Bone marrow (tissue), 2 donors: ENCODE data around the gene HPSE2.
A peak's percentile ranks its signal among the peaks of the same experiment; 100 is the strongest.

Experiments used
- DNase-seq, 2 donors: peaks; one replicate each; lab custom pipeline; 2025; lab: John Stamatoyannopoulos, UW

HPSE2 gene

DNA sequence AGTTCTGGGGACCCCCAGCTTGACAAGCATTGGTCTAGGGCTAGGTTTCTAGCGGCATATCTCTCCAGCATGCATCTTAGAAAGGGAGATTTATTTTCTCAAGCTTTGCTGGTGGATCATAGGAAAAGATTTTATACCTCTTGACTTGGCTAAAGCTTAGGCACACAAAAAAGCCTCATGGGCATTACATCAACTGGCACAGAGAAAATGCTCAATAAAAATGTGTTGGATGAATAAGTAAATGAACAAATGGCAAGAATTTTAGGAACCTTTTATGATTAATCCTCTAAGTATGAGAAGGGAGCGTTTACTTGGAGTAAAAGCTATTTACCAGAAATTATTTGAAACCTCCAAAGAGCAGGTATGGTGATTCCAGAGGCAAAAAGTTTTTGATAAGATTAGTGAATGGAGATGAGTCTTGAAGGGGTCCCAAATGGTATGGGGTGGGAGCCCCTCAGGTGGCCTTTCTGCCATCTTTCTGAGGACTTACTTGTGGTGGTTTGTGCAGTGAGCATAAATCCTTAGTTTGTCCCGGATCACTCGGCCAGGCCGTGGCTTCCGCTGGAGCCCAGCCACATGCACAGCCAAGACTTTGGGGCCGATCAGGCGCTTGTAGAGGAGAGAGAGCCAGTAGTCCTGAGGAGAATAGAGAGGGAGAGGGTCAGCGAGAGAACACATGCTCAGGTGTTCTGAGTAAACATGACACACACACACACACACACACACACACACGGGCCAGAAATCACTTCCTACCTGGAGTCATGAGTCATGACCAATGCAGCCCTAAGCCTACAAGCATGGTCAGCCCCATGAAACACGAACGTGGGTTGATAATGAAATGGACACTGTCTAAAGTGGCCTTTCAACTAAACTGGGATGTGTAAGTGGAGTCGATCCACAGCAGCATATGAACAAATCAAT is 745.8 kb downstream of the HPSE2 start:
- no peak for DNase-seq

DNA sequence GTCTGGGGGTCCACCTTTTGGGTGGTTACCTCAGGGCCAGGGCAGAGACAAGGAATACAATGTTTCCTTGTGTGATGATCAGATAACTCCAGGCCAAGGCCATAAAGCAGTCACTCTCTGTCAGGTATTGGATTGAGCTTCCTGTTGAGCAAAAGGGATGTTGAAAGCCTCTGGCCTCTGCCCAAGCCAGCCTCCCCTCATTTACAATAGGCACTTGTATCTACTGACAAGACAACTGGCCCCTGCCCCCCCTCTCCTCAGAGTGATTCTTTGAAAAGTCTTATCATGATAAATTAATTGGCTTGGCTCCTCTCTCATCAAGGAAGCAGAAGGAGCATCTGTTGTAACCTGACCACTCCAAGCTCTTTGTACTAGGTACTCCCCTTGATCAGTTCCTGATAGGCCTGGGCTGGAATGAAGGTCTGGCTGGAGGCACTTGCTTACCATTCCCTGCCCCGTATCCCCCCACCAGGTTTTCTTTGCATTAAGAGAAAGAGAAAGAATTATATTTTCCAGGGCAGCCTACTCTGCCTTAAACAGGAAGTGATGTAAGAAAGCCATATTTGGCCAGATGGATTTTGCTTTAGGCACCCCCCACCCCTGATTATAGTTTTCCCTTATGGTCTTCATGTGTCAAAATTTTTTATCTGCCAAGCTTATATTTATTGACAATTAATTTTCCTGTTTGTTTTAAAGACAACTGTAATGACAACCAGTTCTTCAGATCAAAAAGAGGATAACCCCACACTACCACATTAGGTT is 746.8 kb downstream of the HPSE2 start:
- no peak for DNase-seq

DNA sequence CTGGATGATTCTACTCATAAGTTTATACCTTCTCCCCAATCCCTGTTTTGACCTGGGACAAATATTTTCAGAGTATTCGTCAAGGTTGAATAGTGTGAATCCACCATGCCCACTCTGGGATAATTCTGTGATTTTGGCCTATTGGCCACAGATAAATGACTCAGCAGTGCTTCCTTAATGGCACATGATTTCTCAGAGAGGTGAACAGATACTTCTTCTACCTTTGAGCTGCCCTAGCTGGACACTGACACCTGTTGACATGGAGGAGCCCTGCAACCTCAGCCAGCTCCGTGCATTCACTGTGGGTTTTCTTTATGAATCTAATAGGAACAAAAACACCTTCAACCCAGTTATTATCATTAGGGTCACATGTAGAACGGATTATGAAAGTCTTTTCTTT is 748.0 kb downstream of the HPSE2 start:
- DNase-seq, result no peak

DNA sequence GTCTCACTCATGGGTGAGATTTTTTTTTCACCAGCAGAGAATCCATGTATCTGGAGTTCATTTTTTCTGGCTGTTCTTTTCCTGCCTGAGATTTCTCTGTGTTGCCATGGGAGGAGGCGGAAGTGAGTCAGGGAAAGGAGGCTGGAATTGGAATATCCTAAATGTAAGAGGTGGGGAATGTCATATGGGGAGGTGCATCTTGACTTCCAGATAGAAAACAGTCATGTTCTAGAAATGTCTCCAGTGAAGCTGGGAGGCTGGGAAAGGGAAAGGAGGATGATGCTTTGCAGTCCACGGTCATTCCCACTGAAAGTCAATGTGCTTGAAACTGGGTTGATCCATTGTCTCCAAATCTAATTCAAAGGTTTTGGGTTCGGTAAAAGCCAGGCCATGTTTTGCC is 749.2 kb downstream of the HPSE2 start:
- DNase-seq, result no peak

DNA sequence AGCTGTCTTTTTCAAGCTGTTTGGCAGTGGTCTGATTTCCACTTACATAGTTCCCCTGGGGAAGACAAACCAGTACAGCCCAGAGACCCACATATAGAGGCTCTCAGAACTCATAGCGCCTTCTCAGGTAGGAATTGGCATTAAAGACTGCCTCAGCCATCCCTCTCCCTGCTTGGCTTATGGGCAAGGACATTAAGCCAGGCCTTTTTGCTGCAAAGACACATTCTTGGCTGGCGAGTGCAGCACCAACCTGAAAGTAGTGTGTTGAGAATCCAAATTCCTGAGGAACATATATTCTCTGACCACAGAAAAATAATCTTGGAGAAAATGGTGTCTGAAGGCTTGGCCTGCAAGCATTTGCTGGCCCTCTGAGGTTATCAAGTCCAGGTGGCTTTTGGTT is 749.7 kb downstream of the HPSE2 start:
- DNase-seq, result no peak

DNA sequence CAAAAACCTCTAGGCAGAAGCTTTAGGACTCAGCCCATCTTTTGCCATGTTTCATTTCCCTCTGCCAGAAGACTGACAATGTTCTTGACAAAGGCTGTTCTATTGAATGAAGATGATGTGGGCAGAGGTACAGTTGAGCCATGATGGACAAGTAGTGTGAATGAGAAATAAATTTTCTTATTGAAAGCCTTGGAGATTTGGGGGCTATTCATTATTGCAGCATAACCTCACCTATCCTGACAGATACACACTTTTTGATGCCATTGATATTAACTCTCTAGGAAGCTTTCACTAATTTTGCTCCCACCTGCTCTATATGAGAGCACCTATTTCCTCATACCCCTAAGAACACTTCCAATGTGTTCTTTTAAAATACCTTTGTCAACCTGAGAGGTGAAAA is 752.0 kb downstream of the HPSE2 start:
- DNase-seq, result no peak

DNA sequence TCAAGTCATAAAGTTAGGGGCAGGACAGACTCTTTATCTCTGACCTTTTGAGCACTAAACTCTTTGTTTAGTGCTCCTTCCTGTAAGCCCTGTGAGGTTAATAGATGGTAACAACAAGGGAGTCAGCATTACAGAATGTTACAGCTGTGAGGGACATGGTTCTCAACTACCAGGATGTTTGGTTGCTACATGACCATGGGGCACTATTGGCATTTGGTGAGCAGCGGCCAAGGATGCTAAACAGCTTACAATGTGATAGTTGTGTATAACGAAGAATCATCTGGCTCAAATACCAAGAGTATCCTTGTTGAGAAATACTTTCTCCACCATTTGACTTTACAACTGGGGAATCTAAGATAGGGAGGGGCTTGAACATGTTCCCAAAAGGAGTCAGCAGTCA is 753.6 kb downstream of the HPSE2 start:
- DNase-seq, result no peak

DNA sequence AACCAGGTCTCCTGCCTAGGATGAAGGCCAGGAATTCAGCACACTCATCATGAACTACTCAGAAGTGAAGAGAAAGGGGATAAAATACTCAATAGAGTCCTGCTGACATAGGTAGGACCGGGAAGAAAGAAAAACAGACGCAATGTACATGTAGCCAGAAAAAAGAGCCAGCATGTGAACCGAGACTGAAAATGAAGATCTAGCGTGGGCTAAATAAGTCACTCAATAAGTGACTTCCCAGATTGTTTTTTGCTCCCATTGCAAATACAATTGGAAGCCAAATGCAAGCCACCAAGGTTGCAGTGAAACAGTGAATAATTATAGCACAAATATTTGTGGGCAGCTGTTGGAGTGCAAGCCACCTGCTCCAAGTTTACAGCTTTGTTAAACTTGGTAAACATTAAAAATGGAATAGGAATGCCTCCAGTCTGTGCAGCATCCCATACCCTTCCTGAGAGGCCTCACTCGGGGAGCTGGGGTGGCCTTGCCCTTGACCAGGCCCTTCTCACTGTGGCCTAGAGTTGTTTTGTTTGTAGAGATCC is 754.2 kb downstream of the HPSE2 start:
- no peak for DNase-seq

DNA sequence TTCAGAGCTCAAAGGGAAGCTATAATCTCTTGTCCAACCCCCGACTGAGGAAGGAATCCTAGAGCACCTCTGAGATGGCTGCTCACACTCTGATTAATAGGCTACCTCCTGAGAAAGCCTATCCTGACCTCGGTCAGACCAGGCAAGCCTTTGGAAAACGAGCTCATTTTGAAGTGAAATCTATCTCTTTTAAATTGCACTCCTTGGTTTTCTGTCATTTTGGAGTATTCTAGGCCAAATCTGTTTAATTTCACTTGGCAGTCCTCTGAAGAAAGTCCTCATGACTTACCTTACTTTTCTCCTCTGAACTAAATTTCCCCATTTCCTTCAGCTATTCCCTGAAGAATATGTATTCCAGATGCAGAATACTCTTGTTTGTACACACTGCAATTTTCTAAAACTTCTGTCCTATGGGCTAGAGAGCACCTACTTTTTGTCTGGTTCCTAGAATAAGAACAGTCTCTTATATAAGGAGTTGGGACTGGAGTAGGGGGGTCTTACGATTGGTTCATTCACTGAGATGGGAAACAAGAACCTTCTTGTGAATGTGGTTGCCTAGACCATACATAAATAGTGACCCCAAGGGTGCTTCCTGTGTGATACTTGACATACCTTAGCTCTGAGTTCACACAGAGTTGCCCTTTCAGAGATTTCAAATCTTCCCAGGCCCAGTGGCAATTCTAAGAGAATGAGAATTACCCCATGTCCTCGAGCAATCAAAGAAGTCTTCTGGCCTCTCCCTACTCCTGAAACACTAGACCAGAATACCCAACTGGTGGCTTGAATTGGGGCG is 757.0 kb downstream of the HPSE2 start:
- DNase-seq, result no peak

DNA sequence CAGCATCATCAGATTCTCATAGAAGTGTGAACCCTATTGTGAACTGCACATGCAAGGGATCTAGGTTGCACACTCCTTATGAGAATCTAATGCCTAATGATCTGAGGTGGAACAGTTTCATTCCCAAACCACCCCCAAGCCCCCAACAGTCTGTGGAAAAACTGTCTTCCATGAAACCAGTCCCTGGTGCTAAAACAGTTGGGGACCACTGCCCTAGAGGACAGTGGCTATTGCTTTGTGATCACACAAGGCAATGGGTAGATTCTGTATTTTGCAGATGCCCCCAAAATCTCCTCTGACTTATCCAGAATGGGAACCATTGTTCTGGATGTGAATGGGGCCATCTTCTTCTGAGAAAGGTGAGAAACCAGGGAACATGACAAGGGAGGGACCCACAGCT is 757.8 kb downstream of the HPSE2 start:
- DNase-seq, result no peak

DNA sequence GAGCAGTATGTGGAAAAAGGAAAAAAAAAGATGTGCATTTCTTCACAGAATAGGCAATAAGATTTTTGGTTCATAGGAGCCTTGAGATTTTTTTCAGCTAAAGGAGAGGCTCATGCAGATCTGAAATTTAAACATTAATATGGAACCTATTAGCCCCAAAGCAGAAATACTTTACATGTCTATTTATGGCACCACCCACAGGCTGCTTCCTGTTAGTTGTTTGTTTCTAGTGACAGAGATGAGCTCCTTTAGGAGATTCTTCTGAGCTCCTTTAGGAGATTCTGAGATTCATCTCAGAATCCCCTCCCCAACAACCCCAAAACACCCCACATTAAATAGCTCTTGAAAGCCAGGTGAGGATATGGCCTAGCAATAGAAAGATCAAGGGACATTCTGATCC is 761.0 kb downstream of the HPSE2 start:
- no peak for DNase-seq

DNA sequence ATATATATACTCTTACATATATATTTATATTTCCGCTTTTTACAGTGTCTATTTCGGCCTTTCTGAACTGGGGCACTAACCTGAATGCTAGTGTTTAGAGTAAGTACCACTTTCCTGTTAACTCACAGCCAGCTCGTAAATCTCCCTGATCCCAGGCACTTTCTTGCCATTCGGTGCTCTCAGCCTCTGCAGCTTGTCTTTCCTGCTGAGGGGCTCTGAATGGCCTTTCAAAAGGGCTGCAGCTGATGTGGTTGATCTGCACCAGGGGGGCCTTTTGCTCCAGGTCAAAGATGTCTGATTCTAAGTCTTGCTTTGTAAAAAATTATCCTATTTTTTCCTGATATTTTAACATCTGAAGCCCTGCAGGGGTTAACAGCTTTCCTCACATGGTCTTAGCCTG is 763.5 kb downstream of the HPSE2 start:
- no peak for DNase-seq

DNA sequence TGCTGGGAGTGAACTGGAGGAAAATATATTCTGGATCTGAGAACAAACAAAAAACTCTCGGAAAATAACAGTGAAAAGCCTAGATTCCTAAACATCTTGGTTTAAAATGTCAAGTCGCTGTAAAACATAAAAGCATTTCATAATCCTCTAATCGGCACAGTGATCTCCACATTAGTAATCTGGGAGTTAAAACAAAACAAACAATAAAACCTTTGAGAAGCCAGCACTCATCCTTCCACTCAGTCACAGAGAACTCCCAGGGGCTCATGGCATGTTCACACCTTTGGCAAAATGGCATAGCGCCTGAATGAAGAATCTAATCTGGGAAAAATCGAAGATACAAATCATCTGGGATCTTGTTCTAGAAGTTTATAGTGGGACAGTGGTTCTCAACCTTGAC is 764.8 kb downstream of the HPSE2 start:
- no peak for DNase-seq

DNA sequence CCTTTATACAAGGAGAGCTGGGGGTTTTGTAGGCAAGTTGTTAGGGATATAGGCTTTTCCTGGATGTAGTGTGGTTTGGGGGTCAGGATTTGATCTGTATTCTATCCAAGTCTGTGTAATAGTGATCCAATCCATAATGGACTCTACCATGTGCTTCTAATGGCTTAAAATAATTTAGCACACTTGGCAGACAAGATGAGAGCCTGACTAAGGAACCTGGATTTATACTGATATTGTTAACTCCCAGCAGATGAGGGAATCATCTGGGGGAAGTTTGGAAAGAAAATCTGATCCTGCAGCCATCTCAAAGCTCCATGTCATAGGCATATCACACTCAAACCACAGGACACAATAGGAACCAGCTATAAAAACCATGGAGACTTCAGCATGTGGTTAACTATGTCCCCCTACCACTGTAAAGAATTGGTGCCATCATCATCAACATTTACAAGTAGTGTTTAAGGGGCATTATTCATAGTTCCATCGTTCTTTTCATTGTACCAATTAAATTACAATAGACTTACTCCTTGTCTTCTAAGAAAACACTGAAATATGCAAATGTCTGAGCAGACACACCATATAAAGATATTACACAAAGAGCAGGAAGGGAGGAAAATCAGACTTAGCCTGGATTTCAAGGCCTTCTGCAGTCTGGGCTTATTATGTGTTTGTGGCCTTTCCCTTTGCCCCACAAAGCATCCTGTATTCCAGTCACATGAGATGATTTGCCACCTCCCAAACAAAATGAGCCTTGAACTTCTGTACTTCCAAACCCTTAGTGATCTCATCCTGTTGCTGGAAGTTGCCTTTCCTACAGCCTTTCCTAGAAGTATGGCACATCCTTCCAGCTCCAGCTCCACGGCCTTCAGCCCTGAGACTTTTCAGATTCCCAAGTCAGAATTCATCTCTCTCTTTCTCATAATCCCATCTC is 766.4 kb downstream of the HPSE2 start:
- DNase-seq, result no peak

DNA sequence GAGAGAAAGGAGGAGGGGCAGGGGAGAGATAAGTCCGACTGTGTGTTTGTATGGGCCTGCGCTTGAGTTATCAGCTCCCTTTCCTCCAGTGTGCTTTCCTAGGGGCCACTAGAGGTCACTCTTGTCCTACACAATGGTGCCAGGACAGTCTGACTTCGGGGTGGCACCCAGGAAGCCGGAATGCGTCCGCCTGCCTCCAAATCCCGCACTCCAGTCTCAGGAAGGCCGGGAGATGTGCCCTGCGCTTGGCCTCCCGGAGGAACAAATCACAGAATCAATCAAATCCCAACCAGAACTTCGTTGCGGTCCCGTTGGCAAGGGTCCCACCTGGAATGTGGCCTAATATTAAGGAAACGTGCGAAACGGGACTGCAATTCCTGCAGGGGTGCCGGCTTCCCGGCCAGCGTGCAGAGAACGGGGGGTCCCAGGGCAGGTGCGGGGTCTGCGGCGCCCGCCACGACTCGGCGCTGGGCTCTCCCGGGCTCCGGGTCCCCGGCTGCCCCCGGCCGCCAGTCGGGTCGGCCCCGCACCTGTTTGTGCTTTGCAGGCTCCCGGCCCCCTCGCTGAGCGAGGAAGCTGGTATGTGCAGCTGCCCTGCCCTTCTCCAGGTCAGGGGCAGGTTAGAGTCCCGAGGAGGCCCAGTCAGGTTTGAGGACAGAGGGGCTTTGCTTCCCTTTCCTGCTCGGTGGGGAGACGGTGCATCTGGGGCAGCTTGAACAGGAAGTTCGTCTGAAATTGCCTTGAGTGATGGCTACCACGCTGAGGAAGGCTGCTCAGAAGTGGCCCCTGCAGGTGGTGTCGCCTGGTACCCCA is 767.9 kb downstream of the HPSE2 start:
- DNase-seq, result peak; percentile 33 to 51

DNA sequence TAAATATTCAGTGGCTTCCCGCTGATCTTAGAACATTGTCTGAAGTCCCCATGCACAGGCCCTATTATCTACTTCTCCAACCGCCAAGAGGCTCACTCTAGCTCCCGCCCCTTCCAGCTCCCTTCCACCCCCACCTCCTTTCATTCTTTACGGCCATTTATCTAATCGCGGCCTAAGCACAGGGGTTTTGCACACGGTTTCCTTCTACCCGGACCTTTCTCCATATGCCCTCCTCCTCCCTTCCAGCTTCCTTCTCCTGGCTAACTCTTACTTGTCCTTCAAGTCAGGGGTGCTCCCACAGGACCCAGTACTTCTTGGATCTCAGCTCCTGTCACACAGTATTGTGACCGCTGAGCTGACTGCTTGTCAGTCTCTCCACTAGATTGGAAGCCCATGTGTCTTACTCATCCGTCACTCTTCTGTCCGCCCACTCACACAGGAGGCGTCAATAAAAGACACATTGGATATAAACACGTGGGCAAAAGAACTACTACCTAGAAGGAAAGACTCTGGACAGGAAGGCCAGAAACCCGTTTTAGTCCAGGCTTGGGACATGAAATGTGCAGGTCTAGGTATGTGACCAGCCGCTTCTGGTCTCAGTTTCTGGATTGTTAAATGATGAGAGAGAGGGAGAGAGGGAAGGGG is 768.7 kb downstream of the HPSE2 start:
- no peak for DNase-seq

DNA sequence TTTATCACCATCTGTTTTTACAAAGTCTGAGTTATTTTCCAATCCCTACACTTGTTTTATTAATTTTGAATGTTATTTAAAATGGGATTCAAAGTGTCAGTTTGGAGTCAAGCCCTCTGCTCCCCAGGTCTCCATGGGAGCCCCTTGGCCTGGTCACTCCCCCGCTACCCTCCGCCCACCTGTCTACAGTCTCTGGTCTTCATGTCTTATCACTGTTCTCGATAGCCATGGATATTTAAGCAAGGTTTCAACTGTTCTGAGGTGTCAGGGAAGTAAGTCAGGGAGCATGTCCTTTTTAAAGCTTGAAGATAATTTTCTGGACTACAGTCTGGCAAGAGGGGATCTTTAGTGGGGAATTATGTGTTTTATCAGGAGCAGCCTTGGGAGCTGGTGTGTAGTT is 769.8 kb downstream of the HPSE2 start:
- DNase-seq, result no peak

DNA sequence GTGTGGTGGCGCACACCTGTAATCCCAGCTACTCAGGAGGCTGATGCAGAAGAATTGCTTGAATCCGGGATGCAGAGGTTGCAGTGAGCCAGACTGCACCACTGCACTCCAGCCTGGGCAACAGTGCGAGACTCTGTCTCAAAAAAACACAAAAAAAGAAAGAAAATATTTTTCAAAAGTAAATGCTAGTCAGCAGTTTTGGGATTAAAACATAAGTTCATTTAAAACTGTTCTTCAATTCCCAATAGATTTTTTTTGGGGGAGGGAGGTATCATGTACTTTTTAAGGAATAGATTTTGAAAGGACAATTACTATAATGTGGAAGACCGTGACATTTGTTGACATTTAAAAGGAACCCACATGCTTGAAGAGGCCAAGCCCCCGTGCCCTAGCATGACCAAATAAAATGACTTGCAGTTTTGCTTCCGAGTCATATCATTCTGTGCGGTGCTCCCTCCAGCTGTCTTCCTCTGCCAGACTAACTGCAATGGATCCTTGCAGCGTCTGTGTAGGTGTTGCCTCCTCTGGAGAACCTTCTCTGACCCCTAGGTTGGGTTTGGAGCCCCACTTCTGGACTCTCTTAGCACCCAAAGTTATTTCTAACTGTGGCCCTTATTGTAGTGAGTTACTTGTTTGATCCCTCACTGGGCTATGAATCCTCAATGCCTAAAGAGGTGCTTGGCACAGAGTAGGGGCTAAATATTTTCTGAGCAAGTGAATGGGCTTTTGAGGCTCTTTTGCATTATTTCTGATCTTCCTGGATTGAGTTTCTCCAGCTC is 771.5 kb downstream of the HPSE2 start:
- no peak for DNase-seq

DNA sequence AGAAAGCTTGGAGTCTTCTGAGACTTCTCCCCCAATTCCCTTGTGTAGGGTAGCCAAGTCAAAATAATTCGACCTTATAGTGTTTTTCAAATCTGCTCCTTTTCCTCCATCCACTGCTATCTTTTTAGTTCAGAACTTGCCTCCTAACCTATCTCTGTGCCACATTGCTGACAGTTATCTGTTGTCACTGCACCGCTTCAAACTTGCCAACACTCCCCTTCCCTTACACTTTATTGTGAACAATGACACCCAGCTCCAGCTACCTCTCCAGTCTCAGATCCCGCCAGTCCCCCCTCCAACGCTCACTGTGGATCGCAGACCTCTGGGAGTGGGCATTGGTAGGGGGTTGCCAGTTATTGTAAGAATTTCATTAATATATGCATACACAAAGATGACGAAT is 772.6 kb downstream of the HPSE2 start:
- DNase-seq, result no peak
